Measurements from ENCODE around the gene PTER.

PTER gene, protein sequence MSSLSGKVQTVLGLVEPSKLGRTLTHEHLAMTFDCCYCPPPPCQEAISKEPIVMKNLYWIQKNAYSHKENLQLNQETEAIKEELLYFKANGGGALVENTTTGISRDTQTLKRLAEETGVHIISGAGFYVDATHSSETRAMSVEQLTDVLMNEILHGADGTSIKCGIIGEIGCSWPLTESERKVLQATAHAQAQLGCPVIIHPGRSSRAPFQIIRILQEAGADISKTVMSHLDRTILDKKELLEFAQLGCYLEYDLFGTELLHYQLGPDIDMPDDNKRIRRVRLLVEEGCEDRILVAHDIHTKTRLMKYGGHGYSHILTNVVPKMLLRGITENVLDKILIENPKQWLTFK

DNA sequence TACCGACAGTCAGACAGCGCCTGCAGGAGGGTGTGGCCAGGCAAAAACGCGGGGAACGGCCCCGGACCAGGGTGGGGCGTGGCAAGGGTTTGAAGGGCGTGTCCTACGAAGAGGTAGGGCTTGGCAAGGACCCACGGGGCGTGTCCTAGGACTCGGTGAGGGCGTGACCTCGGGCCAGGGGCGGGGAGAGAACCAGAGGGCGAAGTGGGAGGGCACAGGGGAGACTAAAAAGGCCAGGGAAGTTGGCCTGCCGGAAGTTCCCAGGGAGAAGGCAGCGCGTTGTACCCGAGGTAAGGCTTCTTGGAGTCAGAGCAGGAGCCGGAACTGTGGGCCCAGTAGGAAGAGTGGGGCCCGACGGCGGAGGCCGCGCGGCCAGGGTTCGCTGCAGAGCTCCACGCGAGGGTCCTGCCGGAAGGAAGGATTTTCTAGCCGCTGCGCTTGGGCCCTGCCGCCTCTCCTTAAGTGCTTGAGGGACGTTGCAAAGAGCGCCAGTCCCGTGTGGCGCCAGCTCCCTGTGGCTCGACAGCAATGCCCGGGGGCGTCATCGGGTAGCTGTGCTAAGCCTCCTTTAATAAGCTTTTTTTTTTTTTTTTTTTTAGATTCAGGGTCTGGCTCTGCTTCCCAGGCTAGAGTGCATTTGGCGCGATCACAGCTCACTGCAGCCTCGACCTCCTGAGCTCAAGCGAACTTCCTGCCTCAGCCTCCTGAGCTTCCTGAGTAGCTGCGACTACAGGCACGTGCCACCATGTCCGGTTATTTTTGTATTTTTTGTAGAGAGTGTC lies at the start of gene PTER:
Gene PTER, plus strand, starts transcription at position 253 of the 782 bp plus-strand sequence. CDS start 47,375 bp downstream, outside the sequence.
- POLR2A ChIA-PET, result interaction anchor here (0.6 kb wide), 2 partner anchors 54 to 1593 kb away, joined by 3 to 4 read pairs; no protein-coding TSS in a partner anchor
- CTCF ChIA-PET, result interaction anchor here (1.6 kb wide), 1 partner anchor 535 kb away, joined by 6 read pairs; no protein-coding TSS in a partner anchor
- TF ChIP-seq, protein P1, sequence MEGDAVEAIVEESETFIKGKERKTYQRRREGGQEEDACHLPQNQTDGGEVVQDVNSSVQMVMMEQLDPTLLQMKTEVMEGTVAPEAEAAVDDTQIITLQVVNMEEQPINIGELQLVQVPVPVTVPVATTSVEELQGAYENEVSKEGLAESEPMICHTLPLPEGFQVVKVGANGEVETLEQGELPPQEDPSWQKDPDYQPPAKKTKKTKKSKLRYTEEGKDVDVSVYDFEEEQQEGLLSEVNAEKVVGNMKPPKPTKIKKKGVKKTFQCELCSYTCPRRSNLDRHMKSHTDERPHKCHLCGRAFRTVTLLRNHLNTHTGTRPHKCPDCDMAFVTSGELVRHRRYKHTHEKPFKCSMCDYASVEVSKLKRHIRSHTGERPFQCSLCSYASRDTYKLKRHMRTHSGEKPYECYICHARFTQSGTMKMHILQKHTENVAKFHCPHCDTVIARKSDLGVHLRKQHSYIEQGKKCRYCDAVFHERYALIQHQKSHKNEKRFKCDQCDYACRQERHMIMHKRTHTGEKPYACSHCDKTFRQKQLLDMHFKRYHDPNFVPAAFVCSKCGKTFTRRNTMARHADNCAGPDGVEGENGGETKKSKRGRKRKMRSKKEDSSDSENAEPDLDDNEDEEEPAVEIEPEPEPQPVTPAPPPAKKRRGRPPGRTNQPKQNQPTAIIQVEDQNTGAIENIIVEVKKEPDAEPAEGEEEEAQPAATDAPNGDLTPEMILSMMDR (IDR thresholded peaks at IDR 0.05; ENCODE audit: insufficient read depth, low read length, missing control alignments), result no peak
- DNase-seq (ENCODE audit: low read depth, low spot score), result peak; percentile 29
- H3K4me3 ChIP-seq (ENCODE audit: low read depth, low read length), result peak within 1 kb of the TSS; percentile 66

DNA sequence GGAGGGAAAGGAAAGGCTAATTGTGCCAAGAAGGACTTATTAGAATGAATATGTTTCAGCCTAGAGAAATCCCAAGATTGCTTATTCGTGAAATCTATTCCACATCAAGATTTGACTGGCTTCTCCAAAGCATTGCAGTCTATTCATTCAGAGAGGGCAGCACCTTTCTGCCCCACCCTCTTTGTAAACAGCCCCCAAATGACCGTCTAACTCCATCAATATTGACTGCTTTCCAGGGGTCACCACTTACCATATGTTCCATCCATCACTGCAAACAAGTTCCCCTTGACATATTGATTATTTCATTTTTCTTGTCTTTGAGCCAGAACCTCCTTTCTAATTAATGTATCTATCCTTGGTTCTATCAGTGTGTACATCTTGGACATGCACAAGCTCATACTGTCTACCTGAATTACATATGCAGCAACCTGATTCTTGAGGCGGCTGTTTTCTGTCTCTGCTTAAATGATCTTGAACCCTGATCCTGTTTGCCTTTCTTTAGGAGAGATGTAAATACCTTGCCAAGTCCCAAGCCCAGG lies 44.2 kb upstream of the PTER start:
- POLR2A ChIA-PET, result no interaction called here
- no peak overlapping the region for H3K4me3 ChIP-seq (ENCODE audit: low read depth, low read length)
- CTCF ChIA-PET, result no interaction called here
- TF ChIP-seq, protein P1 (IDR thresholded peaks at IDR 0.05; ENCODE audit: insufficient read depth, low read length, missing control alignments), result no peak
- DNase-seq (ENCODE audit: low read depth, low spot score), result no peak

DNA sequence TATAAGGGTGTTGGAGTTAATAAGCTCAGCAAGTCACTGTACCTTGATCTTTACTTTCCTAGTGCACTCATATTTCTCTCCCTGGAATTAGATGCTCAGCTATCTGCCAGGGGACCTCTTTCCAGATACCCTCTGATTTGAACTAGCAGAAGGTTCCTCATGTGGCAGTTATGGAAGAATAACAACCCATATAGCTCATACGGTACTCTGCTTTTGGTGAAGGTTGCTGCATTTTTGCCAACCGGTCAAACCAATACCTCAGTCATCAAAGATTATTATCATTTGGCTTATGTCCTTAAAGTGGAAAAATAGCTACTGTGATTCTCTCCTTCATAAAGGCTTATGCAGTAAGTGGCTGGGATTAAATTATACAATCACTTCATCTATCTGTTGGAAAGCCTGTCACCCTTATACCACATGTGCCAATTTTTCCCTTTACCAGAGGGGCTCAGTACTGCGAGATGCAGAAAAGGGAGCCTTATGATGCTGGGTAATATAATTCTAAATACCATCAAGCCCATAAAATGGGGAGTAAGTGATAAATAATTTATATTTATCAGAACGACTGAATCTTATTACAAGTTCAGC lies 43.4 kb upstream of the PTER start:
- no peak for DNase-seq (ENCODE audit: low read depth, low spot score)
- no peak overlapping the region for H3K4me3 ChIP-seq (ENCODE audit: low read depth, low read length)
- TF ChIP-seq, protein P1 (IDR thresholded peaks at IDR 0.05; ENCODE audit: insufficient read depth, low read length, missing control alignments), result no peak
- CTCF ChIA-PET, result no interaction called here
- POLR2A ChIA-PET, result no interaction called here

DNA sequence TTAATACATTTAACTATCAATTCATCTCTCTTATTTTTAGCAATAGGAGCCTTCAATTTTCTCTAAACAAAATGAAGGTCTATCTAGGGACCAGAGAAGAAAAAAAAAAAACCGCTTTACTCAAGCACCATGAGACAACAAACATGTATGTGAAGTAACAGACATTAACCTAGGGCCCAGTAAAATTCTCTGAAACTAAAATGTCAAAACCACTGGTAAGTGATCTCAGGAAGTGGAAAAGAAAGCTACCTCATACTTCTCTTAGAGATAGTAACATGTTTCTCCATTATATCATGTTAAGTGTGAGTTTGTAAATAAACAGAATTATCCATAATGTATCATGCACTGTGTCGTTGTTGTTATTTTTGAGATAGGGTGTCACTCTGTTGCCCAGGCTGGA lies 35.4 kb upstream of the PTER start:
- ChIA-PET POLR2A (no interaction called here), CTCF (no interaction called here)
- TF ChIP-seq, protein P1 (IDR thresholded peaks at IDR 0.05; ENCODE audit: insufficient read depth, low read length, missing control alignments), result no peak
- no peak overlapping the region for H3K4me3 ChIP-seq (ENCODE audit: low read depth, low read length)
- no peak for DNase-seq (ENCODE audit: low read depth, low spot score)

DNA sequence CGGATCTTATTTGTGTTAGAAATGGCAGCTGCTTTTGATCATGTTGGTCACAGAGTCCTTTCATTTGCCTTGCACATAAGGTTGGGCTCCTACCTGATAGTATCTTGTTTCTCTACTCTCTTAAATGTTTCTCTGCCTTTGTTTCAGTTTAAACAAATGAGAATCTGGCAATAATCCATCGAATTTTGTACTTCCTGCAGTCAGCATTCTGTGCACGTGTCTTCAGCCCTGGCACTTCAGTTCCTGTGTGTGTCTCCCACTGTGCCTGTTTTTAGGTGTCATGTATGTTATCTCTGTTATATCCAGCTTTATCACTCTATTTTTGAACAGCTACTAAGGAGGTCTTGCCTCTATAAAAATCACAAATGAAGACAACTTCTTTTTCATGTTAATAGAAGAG lies 28.4 kb upstream of the PTER start:
- CTCF ChIA-PET, result no interaction called here
- POLR2A ChIA-PET, result no interaction called here
- DNase-seq (ENCODE audit: low read depth, low spot score), result no peak
- TF ChIP-seq, protein P1 (IDR thresholded peaks at IDR 0.05; ENCODE audit: insufficient read depth, low read length, missing control alignments), result no peak
- no peak overlapping the region for H3K4me3 ChIP-seq (ENCODE audit: low read depth, low read length)

DNA sequence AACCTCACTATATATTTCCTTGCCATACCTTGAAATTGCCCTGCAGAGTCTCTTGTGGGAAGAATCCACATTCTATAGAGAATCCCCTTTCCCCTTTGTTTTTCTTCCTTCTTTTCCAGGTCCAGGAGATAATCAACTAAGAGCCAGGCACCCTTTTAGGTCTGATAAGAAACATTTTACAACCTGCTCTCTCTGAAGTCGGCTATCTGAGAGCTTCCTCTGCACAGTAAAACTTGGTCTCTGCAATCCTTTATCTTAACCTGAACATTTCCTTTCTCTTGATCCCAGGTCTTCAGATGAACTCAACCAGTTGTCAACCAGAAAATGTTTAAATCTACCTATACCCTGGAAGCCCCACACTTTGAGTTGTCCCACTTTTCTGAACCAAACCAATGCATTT lies 19.5 kb upstream of the PTER start:
- ChIA-PET CTCF (no interaction called here), POLR2A (no interaction called here)
- H3K4me3 ChIP-seq (ENCODE audit: low read depth, low read length), result no peak overlapping the region
- TF ChIP-seq, protein P1 (IDR thresholded peaks at IDR 0.05; ENCODE audit: insufficient read depth, low read length, missing control alignments), result no peak
- DNase-seq (ENCODE audit: low read depth, low spot score), result no peak

Measured in AG04449 (cell line).